GM23338 (cell line): Measurements from ENCODE around the gene IGSF11.

Experiments
- CREB1 ChIP-seq: fragments of 250-450 bp; sonication (Bioruptor Pico); IDR thresholded peaks from 2 replicates; pipeline ENCODE4 v1.5.0; 2020; ENCODE audit warnings: low read depth, mild to moderate bottlenecking, moderate library complexity
- EZH2 ChIP-seq: fragments of 200-600 bp; sonication (generic); IDR thresholded peaks from one replicate; pipeline ENCODE4 v1.8.0; 2017; ENCODE audit warnings: antibody characterized with exemption, mild to moderate bottlenecking, low read depth; ENCODE audit not compliant: unreplicated experiment
- POLR2AphosphoS5 ChIP-seq: IDR thresholded peaks from 2 replicates; pipeline ENCODE4 v1.6.1; 2016; ENCODE audit warnings: antibody characterized with exemption, low read depth
- TF ChIP-seq, protein P1 (sequence below), 2 experiments: fragments of 200-600 bp in 1 of 2; sonication (generic) in 1 of 2; conservative IDR thresholded peaks; 2 replicates each; pipeline versions ENCODE4 v1.5.1 to v1.6.1; 2016 to 2017; ENCODE audit warnings: antibody characterized with exemption in 2 of 2, low read depth in 2 of 2, mild to moderate bottlenecking in 2 of 2, moderate library complexity in 1 of 2

DNA sequence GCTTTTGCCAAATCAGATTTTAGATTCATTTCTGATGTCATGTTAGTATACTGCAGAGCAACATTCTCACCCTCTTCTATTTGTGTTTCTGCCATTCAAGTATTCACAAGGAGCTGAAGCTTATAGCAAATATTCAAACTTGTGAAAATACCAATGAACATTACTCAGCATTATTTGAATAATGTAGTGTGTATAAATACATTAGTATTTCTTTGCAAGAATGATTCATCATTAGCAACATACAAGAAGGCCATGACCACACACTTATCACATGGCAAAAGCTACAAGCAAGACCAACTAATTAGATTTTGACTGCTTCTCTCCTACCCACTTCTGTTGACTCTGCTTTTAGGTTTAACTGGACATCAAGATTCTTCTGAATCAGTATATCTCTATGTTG, 124.9 kb downstream of the IGSF11 start:
- no peak for TF ChIP-seq POLR2AphosphoS5
- TF ChIP-seq, protein P1, sequence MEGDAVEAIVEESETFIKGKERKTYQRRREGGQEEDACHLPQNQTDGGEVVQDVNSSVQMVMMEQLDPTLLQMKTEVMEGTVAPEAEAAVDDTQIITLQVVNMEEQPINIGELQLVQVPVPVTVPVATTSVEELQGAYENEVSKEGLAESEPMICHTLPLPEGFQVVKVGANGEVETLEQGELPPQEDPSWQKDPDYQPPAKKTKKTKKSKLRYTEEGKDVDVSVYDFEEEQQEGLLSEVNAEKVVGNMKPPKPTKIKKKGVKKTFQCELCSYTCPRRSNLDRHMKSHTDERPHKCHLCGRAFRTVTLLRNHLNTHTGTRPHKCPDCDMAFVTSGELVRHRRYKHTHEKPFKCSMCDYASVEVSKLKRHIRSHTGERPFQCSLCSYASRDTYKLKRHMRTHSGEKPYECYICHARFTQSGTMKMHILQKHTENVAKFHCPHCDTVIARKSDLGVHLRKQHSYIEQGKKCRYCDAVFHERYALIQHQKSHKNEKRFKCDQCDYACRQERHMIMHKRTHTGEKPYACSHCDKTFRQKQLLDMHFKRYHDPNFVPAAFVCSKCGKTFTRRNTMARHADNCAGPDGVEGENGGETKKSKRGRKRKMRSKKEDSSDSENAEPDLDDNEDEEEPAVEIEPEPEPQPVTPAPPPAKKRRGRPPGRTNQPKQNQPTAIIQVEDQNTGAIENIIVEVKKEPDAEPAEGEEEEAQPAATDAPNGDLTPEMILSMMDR (conservative IDR thresholded peaks at IDR 0.05; ENCODE audit: low read depth in 2 of 2) = no peak
- TF ChIP-seq EZH2 = no peak
- TF ChIP-seq CREB1 (CRISPR knock-in tag) = no peak
